Tibial artery (tissue), 4 donors: Measurements from ENCODE around the gene FKBP5.

Source experiments
- DNase-seq, 2 donors: peaks; one replicate each; pipeline ENCODE4 v3.0.0-alpha.2; 2019
- H3K27ac ChIP-seq, 2 donors: fragments of 200-600 bp; sonication (generic) in 1 of 2; 1 replicate in 1 of 2; 2 replicates in 1 of 2; pipeline ENCODE4 v1.5.1; 2018 to 2019; ENCODE audit warnings: mild to moderate bottlenecking in 1 of 2
- H3K27me3 ChIP-seq, 2 donors: fragments of 200-600 bp; sonication (generic) in 1 of 2; one replicate each; pipeline versions ENCODE4 v1.5.1 to v1.6.0; 2016 to 2019
- H3K36me3 ChIP-seq, 3 donors: fragments of 200-600 bp; sonication (generic) in 2 of 3; one replicate each; pipeline ENCODE4 v1.5.1; 2016 to 2019; ENCODE audit warnings: mild to moderate bottlenecking in 2 of 3
- H3K4me1 ChIP-seq, 4 donors: fragments of 200-600 bp; sonication (generic) in 2 of 4; 1 replicate in 3 of 4; 2 replicates in 1 of 4; pipeline ENCODE4 v1.5.1; 2016 to 2019
- H3K4me3 ChIP-seq, 2 donors: fragments of 200-600 bp; sonication (generic) in 1 of 2; 1 replicate in 1 of 2; 2 replicates in 1 of 2; pipeline ENCODE4 v1.5.1; 2018 to 2019; ENCODE audit warnings: mild to moderate bottlenecking in 2 of 2
- H3K9me3 ChIP-seq, 3 donors: fragments of 200-600 bp; sonication (generic) in 1 of 3; one replicate each; pipeline ENCODE4 v1.5.1; 2016 to 2019
- CTCF ChIP-seq, 2 experiments: fragments of 200-600 bp in 1 of 2; fragments of 450-650 bp in 1 of 2; IDR thresholded peaks; one replicate each; pipeline ENCODE4 v1.5.1; 2017 to 2019; ENCODE audit warnings: antibody characterized with exemption in 2 of 2, mild to moderate bottlenecking in 1 of 2, moderate library complexity in 1 of 2
- intact Hi-C: fragments of 100-400 bp; cut with DNase I; formaldehyde crosslinking; loops from one replicate; pipeline ENCODE4 v1.15.0; 2023; ENCODE audit warnings: low total_unique reads

Gene FKBP5

GRCh38 chr6:35566794-35567193 is 121.9 kb downstream of the FKBP5 start:
- H3K36me3 ChIP-seq = peaks cover 0 to 9% (median under 1%) of the 10 kb centered on the region in 3 donors
- TF ChIP-seq CTCF (IDR thresholded peaks at IDR 0.05) = no peak
- peaks cover 0 to 3% (median 0%) of the 10 kb centered on the region in 4 donors for H3K4me1 ChIP-seq
- H3K4me3 ChIP-seq = no peak overlapping the region
- intact Hi-C loops = no loop called here
- H3K9me3 ChIP-seq = no peaks in the 10 kb centered on the region
- H3K27me3 ChIP-seq = peaks cover 0 to 3% of the 10 kb centered on the region in 2 donors
- no peak overlapping the region for H3K27ac ChIP-seq
- DNase-seq = no peak

GRCh38 chr6:35564733-35565132 is 124.0 kb downstream of the FKBP5 start:
- no peaks in the 10 kb centered on the region for H3K9me3 ChIP-seq
- no peak overlapping the region for H3K4me3 ChIP-seq
- no peak overlapping the region for H3K27ac ChIP-seq
- H3K36me3 ChIP-seq = no peaks in the 10 kb centered on the region
- H3K4me1 ChIP-seq = peaks cover 0 to 3% (median 0%) of the 10 kb centered on the region in 4 donors
- intact Hi-C loops = no loop called here
- no peak for DNase-seq
- H3K27me3 ChIP-seq = peaks cover 0 to 3% of the 10 kb centered on the region in 2 donors
- TF ChIP-seq CTCF (IDR thresholded peaks at IDR 0.05) = no peak

- no peak for TF ChIP-seq CTCF (IDR thresholded peaks at IDR 0.05)
- no peaks in the 10 kb centered on the region for H3K9me3 ChIP-seq
- peaks cover 0 to 3% (median 0%) of the 10 kb centered on the region in 4 donors for H3K4me1 ChIP-seq
- intact Hi-C loops = no loop called here
- H3K27ac ChIP-seq = no peak overlapping the region
- DNase-seq = peak; percentile 52 to 78
- no peak overlapping the region for H3K4me3 ChIP-seq
- H3K27me3 ChIP-seq = peaks cover 0 to 6% of the 10 kb centered on the region in 2 donors
- no peaks in the 10 kb centered on the region for H3K36me3 ChIP-seq
Measured at GRCh38 chr6:35562060-35562459, 126.7 kb downstream of the FKBP5 start.

- no peak for DNase-seq
- H3K4me3 ChIP-seq = no peak overlapping the region
- H3K27ac ChIP-seq = no peak overlapping the region
- no peaks in the 10 kb centered on the region for H3K9me3 ChIP-seq
- no peak for TF ChIP-seq CTCF (IDR thresholded peaks at IDR 0.05)
- peaks cover 0 to 3% of the 10 kb centered on the region in 2 donors for H3K27me3 ChIP-seq
- H3K36me3 ChIP-seq = no peaks in the 10 kb centered on the region
- peaks cover 0 to 3% (median 0%) of the 10 kb centered on the region in 4 donors for H3K4me1 ChIP-seq
- intact Hi-C loops = no loop called here
Measured at GRCh38 chr6:35561113-35561512, 127.6 kb downstream of the FKBP5 start.

GRCh38 chr6:35558571-35558970 is 130.1 kb downstream of the FKBP5 start:
- no peak for DNase-seq
- Histone ChIP-seq H3K4me3 (no peak overlapping the region), H3K9me3 (no peaks in the 10 kb centered on the region), H3K27me3 (peaks cover 0 to 3% of the 10 kb centered on the region in 2 donors), H3K4me1 (peaks cover 0 to 8% (median 2%) of the 10 kb centered on the region in 4 donors), H3K36me3 (no peaks in the 10 kb centered on the region), H3K27ac (no peak overlapping the region)
- intact Hi-C loops = no loop called here
- TF ChIP-seq CTCF (IDR thresholded peaks at IDR 0.05) = no peak

- Histone ChIP-seq H3K4me3 (no peak overlapping the region), H3K4me1 (peaks cover 0 to 13% (median 5%) of the 10 kb centered on the region in 4 donors), H3K36me3 (no peaks in the 10 kb centered on the region), H3K27me3 (peaks cover 0 to 3% of the 10 kb centered on the region in 2 donors), H3K27ac (no peak overlapping the region), H3K9me3 (no peaks in the 10 kb centered on the region)
- peak in 1 of 2 donors; percentile 58 for DNase-seq
- TF ChIP-seq CTCF (IDR thresholded peaks at IDR 0.05) = no peak
- intact Hi-C loops = no loop called here
Measured at GRCh38 chr6:35557239-35557638, 131.5 kb downstream of the FKBP5 start.
